OCI-LY3 (cell line): Measurements from ENCODE around the gene LNX1.

Source experiments
- CTCF ChIP-seq: fragments of 200-600, 300-600 bp; sonication (generic); IDR thresholded peaks from 2 replicates; pipeline ENCODE4 v1.5.1; 2014; ENCODE audit warnings: antibody characterized with exemption, low read length, low read depth
- EZH2phosphoT487 ChIP-seq: fragments of 200-600 bp; shearing (Covaris generic); IDR thresholded peaks from 2 replicates; pipeline ENCODE4 v1.6.1; 2018; ENCODE audit warnings: antibody characterized with exemption, mixed run types, low read depth

DNA sequence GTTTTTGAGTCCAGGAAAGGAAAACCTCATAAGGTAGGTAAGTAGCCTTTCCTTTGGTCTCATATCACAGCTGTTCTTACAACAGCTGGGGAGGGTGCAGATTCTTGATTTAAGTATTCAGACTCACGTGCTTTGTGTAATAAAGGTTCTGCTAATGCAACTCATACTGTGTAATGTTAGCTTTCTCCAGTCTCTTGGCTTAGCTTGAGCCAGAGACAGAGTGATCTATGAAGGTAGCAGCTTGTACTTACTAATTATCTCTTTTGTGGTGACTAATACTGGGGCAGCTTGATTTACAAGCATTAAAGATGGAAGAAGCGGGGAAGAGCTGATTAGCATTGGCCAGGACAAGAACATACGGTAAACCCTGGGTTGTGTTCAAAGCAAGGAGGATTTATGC, 80.3 kb downstream of the LNX1 start:
- TF ChIP-seq CTCF: no peak
- TF ChIP-seq EZH2phosphoT487: no peak
